Activated T-helper 1 cell treated with Interleukin-2 at 50 U/mL for 16 hours (primary cell): ENCODE data around the gene C1orf50.
"Not testable (repeated sequence)": the region's sequence is repeated elsewhere in the genome, so short reads cannot be mapped to it uniquely, and the experiment has no call there.

Experiments used
- DNase-seq: peaks from one replicate; pipeline ENCODE4 v3.0.0-alpha.2; 2020; ENCODE audit warnings: low read depth

The C1orf50 gene

GRCh38 chr1:42801832-42802473 is 34.9 kb downstream of the C1orf50 start:
- no peak for DNase-seq

- no peak for DNase-seq
Measured at GRCh38 chr1:42806171-42806570, 39.1 kb downstream of the C1orf50 start.

GRCh38 chr1:42806593-42806992 is 39.5 kb downstream of the C1orf50 start:
- no peak for DNase-seq

- no peak for DNase-seq
Measured at GRCh38 chr1:42807056-42807668, 40.1 kb downstream of the C1orf50 start.

GRCh38 chr1:42814815-42815214 is 47.8 kb downstream of the C1orf50 start:
- DNase-seq: not testable (repeated sequence)

GRCh38 chr1:42815941-42816584 is 49.0 kb downstream of the C1orf50 start:
- no peak for DNase-seq

GRCh38 chr1:42816585-42817439 is 49.8 kb downstream of the C1orf50 start, which contains the start of the genes ERMAP and SVBP:
ERMAP (plus strand) TSS chr1:42817122; CDS start chr1:42830449, 13,327 bp downstream.
SVBP (minus strand) TSS chr1:42817397; CDS start chr1:42816544, 853 bp downstream.
- DNase-seq: peak; percentile 94

- DNase-seq: no peak
Measured at GRCh38 chr1:42817440-42817767, 50.4 kb downstream of the C1orf50 start.

- no peak for DNase-seq
Measured at GRCh38 chr1:42817976-42818375, 50.9 kb downstream of the C1orf50 start.

- no peak for DNase-seq
Measured at GRCh38 chr1:42820813-42821212, 53.8 kb downstream of the C1orf50 start.

GRCh38 chr1:42821690-42822089 is 54.6 kb downstream of the C1orf50 start:
- DNase-seq: no peak

GRCh38 chr1:42822800-42823392 is 55.8 kb downstream of the C1orf50 start:
- DNase-seq: no peak

GRCh38 chr1:42824481-42825035 is 57.5 kb downstream of the C1orf50 start:
- DNase-seq: no peak

GRCh38 chr1:42825036-42825851 is 58.2 kb downstream of the C1orf50 start:
- DNase-seq: no peak
